Stimulated activated CD4-positive, alpha-beta T cell treated with anti-CD3 and anti-CD28 coated beads, Interleukin-4, amount 100 ng/mL, for 4 hours (primary cell): ENCODE data around the gene ING4.

Source experiments
- DNase-seq, 2 experiments: peaks; one replicate each; pipeline ENCODE4 v3.0.0-alpha.2; 2020

ING4 gene

DNA sequence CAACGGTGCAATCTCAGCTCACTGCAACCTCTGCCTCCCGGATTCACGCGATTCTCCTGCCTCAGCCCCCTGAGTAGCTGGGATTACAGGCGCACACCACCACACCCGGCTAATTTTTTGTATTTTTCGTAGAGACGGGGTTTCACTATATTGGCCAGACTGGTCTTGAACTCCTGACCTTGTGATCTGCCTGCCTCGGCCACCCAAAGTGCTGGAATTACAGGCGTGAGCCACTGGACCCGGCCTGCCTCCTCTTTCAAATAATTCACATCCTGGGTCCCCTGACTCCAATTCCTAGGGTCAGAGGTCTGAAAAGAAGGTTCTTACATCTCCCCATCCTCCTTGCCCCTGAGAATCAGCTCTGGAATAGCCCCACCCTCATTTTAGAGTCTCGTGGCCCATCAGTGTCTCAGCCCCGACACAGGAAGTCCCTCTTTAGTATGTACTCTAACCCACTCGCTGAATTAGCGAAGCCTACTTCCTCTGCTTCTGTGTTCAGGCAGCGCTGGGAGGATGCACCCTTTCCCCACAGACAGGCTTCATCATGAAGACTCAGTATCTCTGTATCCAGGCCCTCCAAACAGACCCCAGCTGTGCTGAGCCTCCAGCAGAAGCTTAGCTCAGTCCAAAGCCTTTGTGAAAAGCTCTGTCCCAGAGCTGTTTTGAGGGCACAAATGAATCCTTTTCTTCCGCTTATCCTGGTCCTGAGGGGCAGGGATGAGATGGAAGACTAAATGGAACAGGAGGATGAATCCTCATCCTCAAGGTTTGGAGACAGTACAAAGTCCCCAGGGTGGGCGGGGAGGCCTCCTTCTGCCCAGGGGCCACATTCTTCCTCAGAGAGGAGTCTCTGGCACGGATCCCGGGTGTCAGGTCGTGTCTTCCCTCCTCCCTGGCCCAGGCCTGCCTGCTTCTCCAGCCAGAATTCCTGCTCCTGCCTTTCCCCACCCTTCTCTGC, 30.6 kb downstream of the ING4 start:
- peak; percentile 31 to 54 for DNase-seq

DNA sequence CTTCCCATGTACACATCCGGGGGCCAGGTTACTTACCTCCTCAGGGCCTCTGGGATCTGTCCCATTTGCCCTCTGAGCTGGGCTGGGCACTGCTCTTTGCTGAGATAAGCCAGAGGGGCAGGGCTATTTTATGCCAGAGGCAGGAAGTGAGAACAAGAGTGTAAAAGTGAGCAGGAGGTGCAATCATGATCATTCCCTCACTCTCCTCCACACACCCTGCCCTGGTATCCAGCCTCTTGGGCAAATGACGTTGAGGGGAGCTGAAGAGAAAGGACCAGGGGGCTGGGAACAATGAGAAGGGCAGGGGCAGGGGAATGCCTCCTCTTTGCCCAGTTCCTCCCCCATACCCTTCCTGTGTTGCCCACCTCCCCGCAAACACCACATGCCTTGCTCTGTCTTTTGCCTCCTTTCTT, 31.4 kb downstream of the ING4 start:
- no peak for DNase-seq

DNA sequence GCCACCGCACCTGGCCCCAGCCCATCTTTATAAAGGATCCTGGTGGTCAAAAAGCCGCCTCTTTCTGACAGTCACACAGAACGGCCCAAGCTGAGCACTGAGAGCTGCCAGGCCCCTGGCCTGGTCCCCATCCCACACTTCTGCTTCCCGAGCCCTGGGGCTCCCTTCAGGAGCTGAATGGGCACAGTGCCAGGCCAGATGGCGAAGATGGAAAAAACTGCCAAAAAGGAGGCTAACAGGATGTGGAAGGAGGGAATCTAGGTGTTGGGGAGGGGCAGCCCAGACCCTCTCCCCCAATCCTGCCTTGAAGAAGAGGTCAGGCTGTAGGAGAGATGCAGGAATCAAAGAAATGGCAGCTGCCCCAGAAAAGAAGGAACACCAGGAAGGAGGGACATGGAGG, 32.2 kb downstream of the ING4 start:
- no peak for DNase-seq

DNA sequence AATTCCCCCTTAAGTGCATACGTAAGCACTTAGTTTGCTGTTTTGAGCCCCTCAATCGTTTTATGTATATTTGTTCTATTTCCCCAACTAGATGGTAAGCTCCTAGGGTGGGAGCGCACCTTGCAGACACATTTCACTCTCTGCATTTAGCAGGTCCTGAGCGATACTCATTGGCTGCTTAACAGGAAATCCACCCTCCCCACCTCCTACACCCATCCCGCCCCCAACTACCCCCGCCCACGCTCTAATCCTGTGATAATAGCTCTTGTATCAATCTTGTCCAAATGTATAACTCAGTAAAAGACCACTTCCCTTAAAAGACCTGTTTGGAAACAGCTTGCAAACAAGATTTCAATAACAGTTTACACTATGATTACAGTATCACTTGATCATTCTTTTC, 35.3 kb downstream of the ING4 start:
- DNase-seq: peak in 1 of 2 experiments; percentile 58

DNA sequence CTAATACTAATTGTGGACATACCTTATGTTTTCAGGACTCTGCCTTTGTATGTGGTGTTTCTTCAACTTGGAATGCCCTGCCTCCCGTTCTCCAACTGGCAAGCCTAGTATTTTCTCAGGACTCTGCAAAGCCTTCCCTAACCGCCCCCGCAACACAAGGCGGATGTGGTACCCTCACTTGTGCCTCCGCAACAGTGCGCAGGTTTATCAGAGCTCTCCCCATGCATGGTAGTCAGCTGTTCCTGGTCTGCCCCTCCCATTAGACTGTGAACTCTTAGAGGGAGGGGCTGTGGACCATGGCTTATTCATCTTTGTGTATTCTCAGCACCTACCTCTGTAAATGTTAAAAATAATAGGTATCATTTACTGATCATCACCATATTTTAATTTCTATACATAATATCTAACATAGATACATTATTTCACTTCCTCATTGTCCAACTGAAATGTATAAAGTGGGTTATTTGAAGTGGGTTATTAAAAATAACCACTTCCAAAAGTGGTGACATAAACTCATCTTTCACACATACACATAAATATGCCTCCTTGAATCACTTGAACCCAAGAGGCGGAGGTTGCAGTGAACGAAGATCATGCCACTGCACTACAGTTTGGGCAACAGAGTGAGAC, 36.1 kb downstream of the ING4 start:
- peak in 1 of 2 experiments; percentile 30 for DNase-seq

DNA sequence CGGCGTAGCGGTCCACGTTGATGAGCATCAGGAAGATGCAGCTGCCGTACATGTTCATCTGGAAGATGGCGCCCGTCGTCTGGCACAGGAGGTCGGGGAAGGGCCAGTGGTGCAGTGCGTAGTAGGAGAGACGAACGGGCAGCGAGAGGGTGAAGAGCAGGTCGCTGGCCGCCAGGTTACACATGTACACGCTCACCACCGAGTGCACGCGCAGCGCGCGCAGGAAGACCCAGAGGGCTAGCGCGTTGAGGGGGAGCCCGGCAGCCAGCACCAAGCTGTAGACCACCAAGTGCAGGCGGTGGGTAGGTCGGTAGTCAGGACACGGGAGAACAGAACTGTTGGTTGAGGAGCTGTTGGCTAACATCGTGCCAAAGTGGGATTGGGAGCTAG, 42.0 kb downstream of the ING4 start:
- DNase-seq: no peak

DNA sequence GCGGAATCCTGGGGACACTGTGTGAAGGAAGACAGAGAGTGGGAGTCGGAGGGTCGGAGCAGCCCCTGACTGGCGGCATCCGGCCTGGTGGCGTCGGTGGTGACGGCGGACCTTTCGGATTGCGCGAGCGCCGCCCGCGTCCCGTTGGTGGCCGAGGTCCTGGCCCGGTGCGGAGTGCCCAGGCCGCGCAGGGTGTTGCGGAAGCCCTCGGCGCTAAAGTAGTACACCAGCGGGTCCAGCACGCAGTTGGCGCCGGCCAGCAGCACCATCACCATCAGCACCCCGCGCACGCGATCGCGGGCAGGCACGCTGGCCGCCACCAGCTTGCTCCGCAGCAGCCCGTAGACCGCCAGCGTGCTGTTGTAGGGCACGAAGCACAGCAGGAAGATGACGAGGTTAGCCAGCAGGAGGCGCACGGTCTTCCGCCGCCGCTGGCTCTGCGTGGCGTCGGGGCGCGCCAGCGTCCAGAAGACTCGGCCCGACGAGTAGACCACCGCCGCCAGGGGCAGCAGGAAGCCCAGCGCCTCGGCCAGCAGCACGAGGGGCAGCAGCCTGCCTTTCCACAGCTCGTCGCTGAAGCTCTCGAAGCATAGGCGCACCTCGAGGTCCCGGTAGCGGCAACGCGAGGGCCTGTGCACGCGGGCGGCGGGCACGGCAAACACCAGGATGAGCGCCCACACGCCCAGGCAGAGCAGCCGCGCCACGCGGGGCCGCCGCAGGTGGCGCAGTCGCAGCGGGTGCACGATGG, 42.6 kb downstream of the ING4 start:
- DNase-seq: peak in 1 of 2 experiments; percentile 56

DNA sequence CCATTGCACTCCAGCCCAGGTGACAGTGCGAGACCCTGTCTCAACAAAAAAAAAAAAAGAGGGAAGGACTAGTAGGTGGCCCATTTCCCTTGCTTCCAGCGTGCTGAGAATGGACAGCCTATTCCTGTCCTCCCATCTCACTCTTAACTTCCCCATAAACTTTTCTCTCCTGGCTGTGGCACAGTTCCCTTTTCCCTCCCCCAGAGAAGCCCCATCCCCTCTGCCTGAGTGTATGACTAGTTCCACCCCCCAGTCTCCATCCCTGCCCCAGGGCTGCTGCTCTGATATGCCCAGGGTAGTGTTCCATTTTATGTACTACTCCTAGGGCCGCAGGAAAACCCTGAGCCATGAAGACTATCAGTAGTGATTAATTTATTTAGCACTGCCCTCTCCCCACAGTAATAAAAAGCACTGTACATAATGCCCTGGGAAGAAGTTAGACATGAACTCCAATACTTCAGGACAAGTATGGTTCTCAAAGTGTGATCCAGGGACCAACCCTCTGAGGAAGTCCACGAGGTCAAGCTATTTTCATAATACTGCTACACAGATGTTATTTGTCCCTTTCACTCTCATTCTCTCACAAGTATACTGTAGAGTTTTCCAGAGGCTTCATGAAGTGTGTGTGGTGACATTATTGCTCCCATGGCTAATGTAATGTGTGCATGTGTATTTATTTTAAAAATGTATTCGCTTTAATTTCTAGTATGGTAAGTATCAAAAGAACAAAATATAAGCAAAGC, 44.3 kb downstream of the ING4 start:
- DNase-seq: no peak

DNA sequence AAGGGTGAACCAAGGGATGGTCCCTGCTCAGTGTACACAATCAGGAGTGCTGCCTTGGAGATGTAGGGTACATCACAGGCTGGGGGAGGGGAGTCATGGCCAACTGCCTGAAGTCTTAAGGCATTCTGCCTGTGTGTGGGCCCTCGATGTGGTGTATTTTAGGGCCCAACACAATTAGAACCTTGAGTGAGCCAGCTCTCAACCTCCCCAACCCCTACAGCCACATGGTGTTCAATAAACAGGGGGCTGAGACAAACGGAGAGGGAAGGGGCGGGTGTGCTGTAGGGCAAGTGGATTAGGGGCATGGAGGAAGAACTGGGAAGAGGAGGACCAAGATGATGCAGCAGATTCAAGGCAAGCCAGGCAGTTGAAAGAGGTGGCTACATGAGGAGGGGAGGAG, 47.1 kb downstream of the ING4 start:
- DNase-seq: no peak

DNA sequence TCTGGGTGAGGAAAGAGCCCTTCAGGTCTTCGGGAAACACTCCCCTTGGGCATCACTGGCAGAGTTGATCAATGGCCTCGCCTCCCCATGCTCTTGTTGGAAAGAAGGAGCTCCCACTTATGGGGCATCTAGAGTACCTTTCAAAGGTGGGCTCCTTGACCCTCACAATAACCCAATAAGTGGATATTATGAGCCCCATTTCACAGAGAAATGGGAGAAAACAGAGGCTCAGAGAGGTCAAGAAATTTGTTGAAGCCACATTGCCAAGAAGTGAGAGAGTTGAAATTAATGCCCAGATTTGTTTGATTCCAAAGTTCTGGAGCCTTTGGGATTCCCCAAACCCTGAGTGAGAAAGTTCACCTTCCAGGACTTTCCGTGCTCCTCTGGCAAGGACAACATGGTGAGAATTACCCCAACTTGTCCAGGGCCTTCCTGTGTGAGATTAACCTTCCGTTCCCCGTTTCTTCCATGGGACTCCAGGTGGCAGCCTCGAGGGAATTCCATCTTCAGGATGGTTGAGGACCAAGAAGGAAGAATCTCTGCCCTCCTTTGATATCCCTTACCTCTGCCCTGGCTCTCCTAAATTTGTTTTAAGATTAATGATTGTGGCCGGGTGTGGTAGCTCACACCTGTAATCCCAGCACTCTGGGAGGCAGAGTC, 48.3 kb downstream of the ING4 start:
- no peak for DNase-seq

DNA sequence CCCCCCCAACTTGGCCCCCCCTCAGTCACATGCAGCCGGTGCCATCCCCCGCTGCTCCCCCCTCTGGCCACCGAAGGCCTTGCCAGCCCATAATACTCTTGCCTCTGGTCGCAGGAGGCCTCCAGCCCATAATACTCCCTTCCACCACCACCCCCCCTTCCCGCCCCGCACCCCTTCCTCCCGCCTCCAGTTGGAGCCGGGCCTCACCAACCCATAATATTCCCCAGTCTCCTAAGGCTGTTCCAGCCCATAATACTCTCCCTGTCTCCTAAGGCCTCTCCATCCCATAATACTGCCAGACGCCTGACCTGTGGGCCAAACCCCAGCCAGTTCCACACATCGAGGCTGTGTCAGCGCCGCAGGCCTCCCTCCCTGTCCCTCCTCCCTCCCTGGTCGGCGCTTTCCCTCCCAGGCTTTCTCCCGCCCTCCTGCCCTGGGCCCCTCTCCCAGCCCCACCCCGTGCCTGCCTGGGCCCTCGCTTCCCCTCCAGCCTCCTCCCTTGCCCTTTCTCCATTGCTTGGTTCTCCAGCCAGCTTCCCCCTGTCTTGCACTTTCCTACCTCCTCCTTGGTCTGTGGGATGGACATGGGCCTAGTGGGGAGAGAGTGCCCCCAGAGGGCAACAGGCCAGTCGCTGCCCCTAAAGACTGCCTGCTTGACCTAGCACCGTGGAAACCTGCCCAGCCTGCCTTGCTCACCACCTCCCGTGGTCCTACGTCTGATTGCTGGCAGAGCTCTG, 49.0 kb downstream of the ING4 start:
- DNase-seq: peak in 1 of 2 experiments; percentile 25

DNA sequence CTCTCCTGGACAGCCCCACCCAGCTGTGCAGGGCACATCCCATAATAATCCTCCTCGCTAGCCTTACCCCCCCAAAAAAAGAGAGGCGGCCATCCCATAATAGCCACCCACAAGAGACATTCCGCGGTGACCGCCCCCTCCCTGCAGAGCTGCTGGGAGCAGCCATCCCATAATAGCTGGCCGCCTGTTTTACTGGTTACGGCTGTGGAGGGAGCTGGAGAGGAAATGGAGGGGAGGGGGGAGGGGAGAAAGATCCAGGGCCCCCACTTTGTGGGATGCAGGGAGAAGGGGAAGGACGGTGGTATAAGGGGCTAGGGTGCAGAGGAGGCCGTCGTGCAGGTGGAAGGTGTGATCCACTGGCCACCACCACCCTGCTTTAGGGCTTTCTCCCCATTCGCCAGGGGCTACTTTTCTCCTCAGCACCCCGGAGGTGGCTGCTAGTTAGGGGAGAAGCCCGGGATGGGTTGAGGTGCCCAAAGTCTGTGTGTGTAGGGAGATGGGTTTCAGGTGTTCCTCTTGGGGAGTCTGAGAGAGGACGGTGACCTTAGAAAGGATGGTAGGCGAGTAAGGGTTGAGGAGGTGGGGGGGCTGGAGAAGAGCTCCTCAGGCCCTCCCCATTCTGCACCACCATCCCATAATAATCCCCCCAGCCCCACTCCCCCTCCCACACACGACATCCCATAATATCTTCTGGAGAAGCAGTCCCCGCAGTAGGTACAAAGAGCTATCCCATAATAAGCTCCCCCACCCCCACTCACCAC, 49.7 kb downstream of the ING4 start:
- no peak for DNase-seq

DNA sequence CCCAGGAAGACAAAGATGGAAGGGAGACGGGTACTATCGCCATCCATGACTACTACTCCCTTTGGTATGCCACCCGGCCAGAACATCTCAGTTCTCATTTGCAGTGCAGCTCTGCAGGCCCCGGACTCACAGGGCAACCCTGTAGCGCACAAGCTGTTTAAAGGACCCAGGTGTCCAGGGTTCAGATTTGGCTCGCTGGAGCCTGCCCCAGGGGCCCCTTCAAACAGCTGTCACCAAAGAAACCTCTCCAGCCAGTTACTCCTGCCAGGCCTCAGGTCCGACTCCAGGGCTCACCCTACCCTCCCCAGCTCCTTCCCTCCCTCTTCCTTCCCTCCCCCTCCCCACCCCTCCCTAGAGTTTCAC, 50.3 kb downstream of the ING4 start:
- DNase-seq: no peak

DNA sequence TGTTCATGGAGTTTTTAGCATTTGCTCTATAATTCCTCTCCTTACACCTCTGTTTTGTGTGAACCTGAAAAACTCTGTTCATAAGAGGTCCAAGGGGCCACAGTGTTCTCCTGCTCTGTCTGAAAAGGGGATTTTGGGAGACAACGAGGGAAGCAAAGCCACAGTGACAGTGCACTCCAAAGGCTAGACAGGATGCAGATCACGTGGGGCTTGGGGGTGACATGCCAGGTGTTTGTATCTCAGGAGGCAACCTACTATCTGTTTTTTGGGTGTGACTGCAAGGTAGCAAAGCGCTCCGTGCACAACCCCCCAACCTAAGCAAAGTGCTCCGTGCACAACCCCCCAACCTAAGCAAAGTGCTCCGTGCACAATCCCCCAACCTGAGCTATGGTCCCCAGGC, 50.7 kb downstream of the ING4 start:
- DNase-seq: no peak

DNA sequence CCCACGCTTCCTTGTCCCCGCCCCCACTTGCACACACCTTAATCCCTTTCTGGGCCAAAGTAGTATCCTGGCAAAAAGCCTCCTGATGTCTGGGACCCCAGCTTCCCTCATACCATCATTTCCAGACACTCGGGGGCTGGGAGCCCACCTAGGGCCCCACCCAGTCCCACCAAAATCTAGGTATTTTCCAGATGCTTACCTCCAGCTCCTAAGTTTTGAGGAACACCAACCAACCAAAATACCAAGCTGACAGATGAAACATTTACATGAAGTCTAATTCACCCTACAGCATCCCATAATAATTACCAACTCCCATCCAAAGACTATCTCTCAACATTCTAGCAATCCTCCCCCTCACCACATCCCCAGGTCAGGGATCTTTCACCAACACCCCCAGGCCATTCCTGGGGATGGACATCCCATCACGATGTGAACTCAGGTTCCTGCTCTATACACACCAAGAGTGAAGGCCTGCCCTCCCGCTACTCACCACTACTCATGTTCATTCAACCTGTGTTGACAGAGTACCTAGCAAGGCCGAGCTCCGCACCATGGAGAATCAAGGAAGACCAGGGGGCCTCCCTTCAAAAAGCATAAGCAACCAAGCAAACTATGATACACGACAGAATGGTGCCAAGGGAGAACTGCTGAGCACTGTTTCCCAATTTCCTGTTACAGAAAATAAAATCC, 54.2 kb downstream of the ING4 start:
- peak; percentile 15 to 46 for DNase-seq

DNA sequence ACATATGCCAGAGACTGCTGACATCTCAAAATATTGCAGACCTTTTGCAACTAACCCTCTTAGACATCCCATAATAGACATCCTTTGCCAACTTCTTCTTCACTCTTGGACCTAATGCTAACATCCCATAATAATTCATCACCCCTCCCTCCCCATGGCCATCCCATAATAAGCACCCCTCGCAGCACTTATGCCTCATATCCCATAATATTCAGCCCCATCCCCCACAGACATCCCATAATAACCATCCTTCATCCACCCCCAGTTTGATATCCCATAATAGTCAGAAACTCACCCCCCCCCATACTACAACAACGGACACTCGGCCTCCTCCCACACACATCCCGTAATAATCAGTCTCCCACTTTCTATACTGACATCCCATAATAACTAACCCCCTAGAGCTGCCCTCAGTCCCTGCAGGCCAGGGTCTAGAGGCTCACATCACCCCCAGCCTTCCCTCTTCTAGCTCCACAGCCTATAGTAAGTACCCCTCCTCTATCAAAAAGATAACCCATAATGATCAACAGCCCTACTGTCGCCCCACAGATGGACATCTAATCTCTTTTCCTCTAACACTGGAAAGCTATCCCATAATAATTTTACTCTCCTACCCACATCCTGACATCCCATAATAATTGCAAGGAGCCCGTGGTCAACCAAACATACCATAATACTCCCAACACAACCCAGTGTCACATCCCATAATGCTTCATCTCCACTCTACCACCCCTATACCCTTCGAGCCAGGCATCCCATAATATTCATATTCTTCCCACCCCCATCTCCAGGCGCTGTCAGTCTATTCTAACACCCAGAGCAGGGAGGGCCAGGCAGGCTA, 54.9 kb downstream of the ING4 start:
- DNase-seq: peak in 1 of 2 experiments; percentile 65

DNA sequence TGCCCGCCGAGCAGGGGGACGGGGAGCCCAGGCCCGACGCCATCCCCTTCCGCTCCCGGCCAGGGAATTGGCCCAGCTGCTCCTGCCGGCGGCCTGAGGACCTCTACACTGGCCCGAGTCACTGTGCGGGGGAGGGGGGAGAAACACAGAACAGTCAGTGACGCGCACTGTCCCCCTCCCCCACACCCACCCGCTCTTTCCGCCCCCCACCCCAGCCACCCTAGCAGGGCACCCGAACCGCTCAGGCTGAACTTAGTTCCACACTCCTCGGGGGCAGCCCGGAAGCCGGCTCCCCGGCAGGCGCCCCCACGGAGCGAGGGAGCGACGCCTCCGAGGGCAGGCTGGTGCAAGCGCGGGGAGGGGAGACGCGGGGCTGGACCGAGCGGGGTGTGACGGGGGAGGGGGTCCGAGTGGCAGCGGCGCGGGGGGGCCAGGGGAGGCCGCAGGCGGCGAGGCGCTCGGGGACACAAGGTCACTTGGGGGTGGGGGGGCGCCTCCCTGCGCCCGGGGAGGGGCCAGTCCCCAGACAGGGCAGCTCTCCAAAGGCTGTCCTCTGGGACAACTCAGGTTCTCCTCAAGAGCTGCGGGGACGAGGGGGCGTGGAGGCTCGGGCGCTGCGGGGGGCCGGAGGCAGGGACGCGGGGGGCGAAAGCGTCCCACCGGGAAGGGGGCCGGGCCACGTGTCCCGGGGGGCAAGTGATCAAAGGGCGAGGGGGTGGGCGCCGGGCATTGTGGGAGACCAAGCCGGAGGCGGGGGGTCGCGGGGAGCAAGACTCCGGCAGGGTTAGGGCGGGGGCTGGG, 56.4 kb downstream of the ING4 start:
- peak; percentile 61 to 79 for DNase-seq
